ENCODE results near the gene PLA2G12A.

PLA2G12A gene

DNA sequence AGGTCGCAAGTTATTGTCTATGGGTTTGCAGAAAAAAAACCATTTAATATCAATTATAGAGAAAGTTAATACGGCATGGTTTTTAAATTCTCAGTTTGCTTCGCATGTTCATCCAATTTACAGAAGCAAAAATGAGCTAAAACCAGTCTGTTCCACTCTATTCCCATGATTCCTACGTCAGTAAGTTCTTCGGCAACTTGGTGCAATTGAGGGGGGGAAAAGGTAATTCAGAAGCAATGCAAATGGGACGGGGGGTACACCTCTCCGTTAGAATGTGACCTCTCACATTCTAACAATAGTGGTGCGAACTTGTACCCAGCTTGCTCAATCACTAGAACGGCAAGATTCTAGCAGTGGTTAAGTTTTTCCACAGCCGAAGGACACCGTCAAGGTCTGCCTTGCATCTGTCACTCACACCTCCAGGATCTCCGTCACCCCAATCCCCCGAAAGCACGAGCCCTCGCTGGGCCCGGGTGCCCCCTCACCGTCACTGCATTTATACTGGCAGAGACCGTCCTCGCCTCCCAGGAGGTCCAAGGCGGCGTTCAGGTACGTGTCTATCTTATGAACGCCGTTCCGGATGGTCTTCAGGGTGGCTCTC lies 653 bp downstream of the PLA2G12A start:
- DNase-seq, result peak; percentile 47
- peak; percentile 45 for ATAC-seq

- DNase-seq (no peak), ATAC-seq (no peak)
Measured at GRCh38 chr4:109728385-109728784, 1.5 kb downstream of the PLA2G12A start.

- no peak for ATAC-seq
- DNase-seq, result no peak
Measured at GRCh38 chr4:109723110-109723509, 6.8 kb downstream of the PLA2G12A start.

DNA sequence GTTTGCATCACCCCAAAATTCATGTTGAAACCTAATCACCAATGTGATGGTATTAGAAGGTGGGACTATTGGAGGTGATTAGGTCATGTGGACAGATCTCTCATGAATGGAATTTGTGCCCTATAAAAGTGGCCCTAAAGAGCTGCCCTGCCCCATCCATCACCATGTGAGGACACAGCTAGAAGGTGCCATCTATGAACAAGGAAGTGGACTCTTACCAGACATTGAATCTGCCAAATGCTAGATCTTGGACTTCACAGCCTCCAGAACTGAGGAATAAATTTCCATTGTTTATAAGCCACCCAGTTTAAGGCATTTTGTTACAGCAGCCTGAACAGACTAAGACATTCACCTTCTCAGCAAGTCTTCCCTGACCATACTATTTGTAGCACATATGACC lies 7.5 kb downstream of the PLA2G12A start:
- ATAC-seq (no peak), DNase-seq (no peak)

DNA sequence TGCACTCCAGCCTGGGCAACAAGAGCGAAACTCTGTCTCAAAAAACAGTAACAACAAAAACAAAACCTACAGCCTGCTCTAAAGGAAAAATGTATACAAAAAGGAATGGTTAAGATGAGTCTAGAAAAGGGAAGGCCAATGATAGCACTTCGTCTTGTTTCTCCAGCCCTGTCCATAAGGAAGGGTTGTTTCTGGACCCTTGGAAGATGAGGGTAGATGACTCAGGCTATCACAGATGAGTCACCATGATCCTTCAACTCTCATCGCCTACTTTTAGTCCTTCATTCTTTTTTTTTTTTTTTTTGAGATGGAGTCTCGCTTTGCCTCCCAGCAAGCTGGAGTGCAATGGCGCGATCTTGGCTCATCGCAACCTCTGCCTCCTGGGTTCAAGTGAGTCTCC lies 8.8 kb downstream of the PLA2G12A start:
- DNase-seq, result no peak
- no peak for ATAC-seq

- DNase-seq (no peak), ATAC-seq (no peak)
Measured at GRCh38 chr4:109719604-109720003, 10.3 kb downstream of the PLA2G12A start.

GRCh38 chr4:109718759-109719158 lies 11.1 kb downstream of the PLA2G12A start:
- ATAC-seq (no peak), DNase-seq (no peak)

DNA sequence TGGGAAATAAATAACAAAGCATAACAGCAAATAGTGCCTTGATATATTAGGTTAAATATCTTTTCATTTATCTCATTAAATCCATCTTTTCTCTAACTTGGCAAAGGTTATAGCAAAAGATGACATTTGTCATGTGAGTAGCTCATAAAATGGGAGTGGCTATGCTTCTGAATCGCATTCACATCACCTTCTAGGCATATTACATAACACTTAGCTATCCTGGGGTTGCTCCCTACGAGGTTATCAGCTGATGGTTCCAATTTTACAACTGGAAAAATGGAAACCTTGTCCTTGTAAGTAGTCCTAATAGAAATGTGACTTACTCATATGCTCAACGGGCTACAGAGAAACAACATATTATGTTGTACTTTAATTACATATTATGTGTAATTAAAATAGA lies 16.4 kb downstream of the PLA2G12A start:
- ATAC-seq, result no peak

GRCh38 chr4:109708990-109709389 lies 20.9 kb downstream of the PLA2G12A start:
- DNase-seq (no peak), ATAC-seq (no peak)

More for the DNA sequence above, 16.4 kb downstream of the PLA2G12A start:
- no peak for DNase-seq

GRCh38 chr4:109708435-109708834 lies 21.4 kb downstream of the PLA2G12A start:
- ATAC-seq, result no peak
- DNase-seq, result no peak

- ATAC-seq (no peak), DNase-seq (no peak)
Measured at GRCh38 chr4:109703664-109704361, 26.1 kb downstream of the PLA2G12A start.

GRCh38 chr4:109702950-109703663 lies 26.8 kb downstream of the PLA2G12A start, which contains the start of gene CASP6:
Gene CASP6, minus strand, starts transcription at chr4:109703445. Its CDS starts 50 bp downstream, at chr4:109703395.
- ATAC-seq, result peak; percentile 88
- DNase-seq, result peak; percentile 75

DNA sequence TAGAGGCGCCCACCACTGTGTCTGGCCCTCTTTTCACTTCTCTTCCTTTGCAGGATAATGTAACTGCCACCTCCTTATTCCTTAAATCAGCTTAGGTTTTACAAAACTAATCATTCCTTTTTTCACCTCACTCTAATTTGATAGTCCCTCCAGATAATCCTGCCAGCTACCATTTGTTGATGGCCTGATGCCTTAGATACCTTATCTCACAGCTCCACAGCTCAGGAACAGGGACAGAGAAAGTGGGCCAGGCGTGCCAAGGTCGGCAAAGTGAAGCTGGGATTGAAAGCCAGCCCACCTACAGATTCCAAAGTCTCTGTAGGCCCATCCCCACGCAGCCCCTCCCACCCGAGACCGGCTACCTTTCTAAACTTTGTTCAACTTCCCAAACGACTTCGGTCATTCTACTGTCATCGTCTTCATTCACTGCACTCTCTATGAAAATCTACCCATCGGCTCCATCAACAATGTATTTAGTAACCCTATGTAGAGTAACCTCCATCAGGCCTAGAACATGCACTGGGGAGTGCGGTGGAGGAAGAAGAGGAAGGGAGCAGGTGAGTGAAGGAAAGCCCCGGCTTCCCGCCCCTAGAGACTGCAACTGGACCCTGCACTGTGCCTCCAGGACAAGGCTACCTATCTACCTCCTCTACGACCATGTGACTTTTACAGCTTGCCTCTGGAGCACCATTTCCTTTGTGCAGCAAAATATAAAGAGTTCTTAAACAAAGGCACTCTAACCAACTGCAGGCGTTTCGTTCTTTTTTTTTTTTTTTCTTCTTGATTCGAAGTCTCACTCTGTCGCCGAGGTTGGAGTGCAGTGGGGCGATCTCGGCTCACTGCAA lies 28.1 kb downstream of the PLA2G12A start:
- ATAC-seq (no peak), DNase-seq (no peak)

GRCh38 chr4:109699553-109700225 lies 30.2 kb downstream of the PLA2G12A start:
- ATAC-seq, result no peak

GRCh38 chr4:109698656-109699055 lies 31.2 kb downstream of the PLA2G12A start:
- ATAC-seq, result no peak
- no peak for DNase-seq

More at GRCh38 chr4:109699553-109700225, 30.2 kb downstream of the PLA2G12A start:
- DNase-seq, result no peak

DNA sequence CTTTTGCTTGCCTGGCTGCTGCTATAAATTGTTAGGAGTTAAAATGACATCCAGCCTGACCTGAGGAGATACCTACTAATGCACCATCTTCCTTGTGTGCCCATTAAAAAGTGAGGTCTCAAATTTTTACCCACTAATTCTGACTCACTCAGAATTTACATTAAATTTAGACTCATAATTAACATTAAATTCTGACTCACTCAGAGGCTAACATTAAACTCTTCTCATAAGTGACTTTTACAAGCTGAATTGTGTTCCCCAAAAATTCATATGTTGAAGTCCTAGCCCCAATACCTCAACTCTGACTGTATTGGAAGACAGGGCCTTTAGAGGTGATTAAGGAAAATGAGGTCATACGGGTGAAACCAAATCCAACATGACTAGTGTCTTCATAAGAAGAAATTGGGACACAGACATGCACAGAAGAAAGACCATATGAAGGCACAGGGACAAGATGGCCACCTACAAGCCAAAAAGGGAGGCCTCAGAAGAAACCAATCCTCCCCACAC lies 38.4 kb downstream of the PLA2G12A start:
- ATAC-seq, result peak; percentile 67
- DNase-seq, result no peak

- DNase-seq (no peak), ATAC-seq (peak; percentile 59)
Measured at GRCh38 chr4:109690690-109691410, 39.0 kb downstream of the PLA2G12A start.

- DNase-seq (no peak), ATAC-seq (no peak)
Measured at GRCh38 chr4:109684727-109685126, 45.1 kb downstream of the PLA2G12A start.

GRCh38 chr4:109683621-109684253 lies 46.1 kb downstream of the PLA2G12A start:
- ATAC-seq, result no peak
- no peak for DNase-seq

DNA sequence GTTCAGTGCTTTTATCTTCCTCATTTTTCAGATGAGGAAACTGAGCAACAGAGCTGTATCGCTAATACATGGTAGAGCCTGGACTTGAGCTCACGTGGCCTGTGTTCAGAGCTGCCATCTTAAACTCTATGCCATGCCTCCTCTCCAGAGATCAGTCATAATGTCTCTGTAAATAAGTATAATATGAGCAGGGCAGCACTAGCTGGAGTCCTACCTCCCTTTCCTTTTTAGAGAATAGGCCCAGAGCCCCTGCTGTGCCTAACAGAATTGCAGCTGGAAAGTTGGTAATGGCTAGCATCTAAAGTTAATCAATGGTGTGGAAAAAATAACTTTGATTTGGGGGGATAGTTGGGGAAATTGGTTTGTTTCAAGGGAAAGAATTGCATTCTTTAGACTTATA lies 47.0 kb downstream of the PLA2G12A start:
- DNase-seq (no peak), ATAC-seq (no peak)
